Right lobe of liver (tissue), 6 donors: ENCODE data around the gene MPG. TPM values are rescaled to one million over a fixed set of nuclear protein-coding genes. Genes with fewer than 3 reads are reported as not detected.

Source experiments
- ATAC-seq, 4 donors: fragments of 200-7000 bp; cut with Tn5 transposase; one replicate each; pipeline ENCODE4 v1.9.1; 2020; ENCODE audit warnings: mild to moderate bottlenecking in 4 of 4, moderate library complexity in 4 of 4
- DNase-seq, 3 donors: peaks; one replicate each; pipeline ENCODE4 v3.0.0-alpha.2; 2020
- H3K27ac ChIP-seq, 3 donors: fragments of 200-600 bp; one replicate each; pipeline ENCODE4 v1.8.0; 2022
- H3K27me3 ChIP-seq, 2 donors: fragments of 200-600 bp; one replicate each; pipeline ENCODE4 v1.8.0; 2022
- H3K36me3 ChIP-seq, 4 donors: fragments of 200-600 bp; sonication (generic) in 1 of 4; one replicate each; pipeline versions ENCODE4 v1.5.1 to v1.8.0; 2017 to 2022; ENCODE audit warnings: control low read depth in 1 of 4
- H3K4me1 ChIP-seq, 4 donors: fragments of 200-600 bp; sonication (generic) in 1 of 4; one replicate each; pipeline versions ENCODE4 v1.5.1 to v1.8.0; 2017 to 2022; ENCODE audit warnings: control low read depth in 1 of 4
- H3K4me3 ChIP-seq, 3 donors: fragments of 200-600 bp; one replicate each; pipeline ENCODE4 v1.8.0; 2022
- H3K9me3 ChIP-seq, 4 donors: fragments of 200-600 bp; sonication (generic) in 1 of 4; one replicate each; pipeline versions ENCODE4 v1.5.1 to v1.8.0; 2017 to 2022; ENCODE audit warnings: control low read depth in 1 of 4
- CTCF ChIP-seq, 4 donors: fragments of 200-600 bp in 3 of 4; fragments of 450-650 bp in 1 of 4; IDR thresholded peaks; one replicate each; pipeline versions ENCODE4 v1.5.1 to v1.8.0; 2016 to 2022; ENCODE audit warnings: antibody characterized with exemption in 4 of 4, mild to moderate bottlenecking in 2 of 4
- POLR2A ChIP-seq: fragments of 450-650 bp; IDR thresholded peaks from one replicate; pipeline ENCODE4 v1.6.1; 2017; ENCODE audit warnings: antibody characterized with exemption, mild to moderate bottlenecking
- WGBS: methylation state at CpG from one replicate; pipeline ENCODE4 v1.1.6; 2018; ENCODE audit warnings: low coverage, low lambda C conversion rate; ENCODE audit not compliant: insufficient coverage; ENCODE audit errors: missing lambda C conversion rate; 5-methylcytosine and 5-hydroxymethylcytosine counted together
- intact Hi-C, 2 donors: fragments of 100-400 bp; cut with DNase I; formaldehyde crosslinking; loops; one replicate each; pipeline versions ENCODE4 v1.11.2 to v1.14.1; 2022
- total RNA-seq, 6 experiments: library from RNA; depleted of rRNA in 2 of 6; stranded (reverse); fragments of >200 nt in 2 of 6; fragmentation: NEBNext Ultra II Directional in 3 of 6; extraction: Animal tissue kit (Norgen Biotek cat#: 25700) in 3 of 6; gene quantifications; one replicate each; pipeline versions ENCODE4 v1.1.0 to v1.2.4, GENCODE V29; 2016 to 2023
- donor health status: DM: no; HTN: yes; CAD: no.
- donor health status: DM: no; HTN: no; CAD: no.
- donor health status: DM: no; HTN: no; CAD: no.
- donor health status: DM: no; HTN: yes; CAD: no.
- donor health status: DM: no; HTN: yes; CAD: no.

MPG gene
- total RNA-seq, 6 experiments from 2014 or later = 20.7 to 76.4 (median 26.9) TPM

GRCh38 chr16:56231-56927 lies 21.6 kb upstream of the MPG start:
- H3K4me1 ChIP-seq = peaks cover 0 to 17% (median 2%) of the 10 kb centered on the region in 4 donors
- TF ChIP-seq POLR2A (no peak), CTCF (IDR thresholded peaks at IDR 0.05) (no peak)
- H3K4me3 ChIP-seq = no peak overlapping the region
- ATAC-seq = no peak
- intact Hi-C loops = no loop called here
- no peak overlapping the region for H3K27ac ChIP-seq
- H3K9me3 ChIP-seq = no peaks in the 10 kb centered on the region
- 86% methylated on average over 8 of the region's 17 CpGs for WGBS
- peak in 1 of 3 donors; percentile 44 for DNase-seq
- peaks cover 0 to 14% (median 0%) of the 10 kb centered on the region in 4 donors for H3K36me3 ChIP-seq
- H3K27me3 ChIP-seq = no peaks in the 10 kb centered on the region

- Histone ChIP-seq H3K4me3 (no peak overlapping the region), H3K36me3 (peaks cover 0 to 14% (median 0%) of the 10 kb centered on the region in 4 donors), H3K4me1 (peaks cover 0 to 8% (median 2%) of the 10 kb centered on the region in 4 donors), H3K9me3 (no peaks in the 10 kb centered on the region), H3K27me3 (no peaks in the 10 kb centered on the region), H3K27ac (no peak overlapping the region)
- ATAC-seq (no peak), DNase-seq (no peak)
- no peak for TF ChIP-seq POLR2A
- no peak for TF ChIP-seq CTCF (IDR thresholded peaks at IDR 0.05)
- WGBS = 59% methylated on average over 4 of the region's 8 CpGs
- intact Hi-C loops = no loop called here
These were observed 20.3 kb upstream of the MPG start for GRCh38 chr16:57711-58110.

- intact Hi-C loops = no loop called here
- Histone ChIP-seq H3K27me3 (no peaks in the 10 kb centered on the region), H3K4me1 (peaks cover 0 to 6% (median 2%) of the 10 kb centered on the region in 4 donors), H3K27ac (no peak overlapping the region), H3K9me3 (no peaks in the 10 kb centered on the region), H3K4me3 (no peak overlapping the region), H3K36me3 (peaks cover 0 to 14% (median 0%) of the 10 kb centered on the region in 4 donors)
- peak in 1 of 3 donors; percentile 44 for DNase-seq
- 84% methylated on average over 9 of the region's 29 CpGs for WGBS
- ATAC-seq = no peak
- TF ChIP-seq POLR2A = no peak
- TF ChIP-seq CTCF (IDR thresholded peaks at IDR 0.05) = no peak
These were observed 19.3 kb upstream of the MPG start for GRCh38 chr16:58491-59439.

- no peak for DNase-seq
- intact Hi-C loops = no loop called here
These were observed 18.5 kb upstream of the MPG start for GRCh38 chr16:59440-60059.

More at GRCh38 chr16:59440-60059, 18.5 kb upstream of the MPG start:
- Histone ChIP-seq H3K4me1 (peaks cover 0 to under 1% (median 0%) of the 10 kb centered on the region in 4 donors), H3K9me3 (no peaks in the 10 kb centered on the region), H3K36me3 (peaks cover 0 to 14% (median 0%) of the 10 kb centered on the region in 4 donors), H3K4me3 (no peak overlapping the region), H3K27me3 (no peaks in the 10 kb centered on the region), H3K27ac (no peak overlapping the region)
- ATAC-seq = no peak
- TF ChIP-seq POLR2A (no peak), CTCF (IDR thresholded peaks at IDR 0.05) (no peak)
- WGBS = 60% methylated on average over 5 of the region's 14 CpGs
